NOMO-1 treated with DMSO at 0.1 percent for 48 hours (cell line): ENCODE data around the gene ARFGAP3.

Experiments
- DNase-seq: peaks from one replicate; lab custom pipeline; 2025; ENCODE audit not compliant: unreplicated experiment; lab: John Stamatoyannopoulos, UW

The ARFGAP3 gene

DNA sequence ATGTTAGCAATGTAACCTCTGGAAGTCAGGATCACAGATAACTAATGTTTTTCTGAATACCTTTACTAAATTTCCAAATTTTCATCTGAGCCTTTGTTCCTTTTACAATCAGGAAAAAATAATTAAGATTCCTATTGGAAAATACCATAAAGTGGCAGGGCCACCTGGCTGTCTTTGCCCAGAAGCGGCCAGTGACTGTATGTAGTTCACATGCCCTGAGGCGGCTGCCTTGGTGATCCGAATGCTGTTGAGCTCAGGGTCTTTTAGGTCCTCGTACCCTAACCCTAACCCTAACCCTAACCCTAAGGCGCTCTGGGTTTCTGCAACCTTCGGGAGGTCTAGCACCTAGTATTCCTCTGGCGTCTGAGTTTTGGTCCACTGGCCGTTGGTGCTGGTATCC lies 8.5 kb upstream of the ARFGAP3 start:
- DNase-seq, result no peak

DNA sequence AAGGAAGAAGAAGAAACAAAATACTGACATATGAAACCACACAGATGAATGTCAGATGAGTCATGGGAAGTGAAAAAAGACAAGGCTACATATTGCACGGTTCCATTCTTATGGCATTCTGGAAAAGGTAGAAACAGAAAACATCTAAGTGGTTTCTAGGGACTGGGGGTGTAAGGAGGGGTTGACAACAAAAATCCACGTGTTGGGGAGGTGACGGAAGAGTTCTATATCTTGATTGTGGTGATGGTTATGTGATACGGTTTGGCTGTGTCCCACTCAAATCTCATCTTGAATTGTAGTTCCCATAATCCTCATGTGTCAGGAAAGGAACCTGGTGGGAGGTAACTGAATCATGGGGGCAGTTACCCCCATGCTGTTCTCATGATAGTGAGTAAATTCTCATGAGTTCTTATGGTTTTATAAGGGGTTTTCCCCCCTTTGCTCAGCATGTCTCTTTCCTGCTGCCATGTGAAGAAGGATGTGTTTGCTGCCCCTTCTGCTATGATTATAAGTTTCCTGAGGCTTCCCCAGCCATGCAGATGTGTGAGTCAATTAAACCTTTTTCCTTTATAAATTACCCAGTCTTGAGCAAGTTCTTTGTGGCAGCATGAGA lies 6.4 kb upstream of the ARFGAP3 start:
- DNase-seq, result peak; percentile 62

DNA sequence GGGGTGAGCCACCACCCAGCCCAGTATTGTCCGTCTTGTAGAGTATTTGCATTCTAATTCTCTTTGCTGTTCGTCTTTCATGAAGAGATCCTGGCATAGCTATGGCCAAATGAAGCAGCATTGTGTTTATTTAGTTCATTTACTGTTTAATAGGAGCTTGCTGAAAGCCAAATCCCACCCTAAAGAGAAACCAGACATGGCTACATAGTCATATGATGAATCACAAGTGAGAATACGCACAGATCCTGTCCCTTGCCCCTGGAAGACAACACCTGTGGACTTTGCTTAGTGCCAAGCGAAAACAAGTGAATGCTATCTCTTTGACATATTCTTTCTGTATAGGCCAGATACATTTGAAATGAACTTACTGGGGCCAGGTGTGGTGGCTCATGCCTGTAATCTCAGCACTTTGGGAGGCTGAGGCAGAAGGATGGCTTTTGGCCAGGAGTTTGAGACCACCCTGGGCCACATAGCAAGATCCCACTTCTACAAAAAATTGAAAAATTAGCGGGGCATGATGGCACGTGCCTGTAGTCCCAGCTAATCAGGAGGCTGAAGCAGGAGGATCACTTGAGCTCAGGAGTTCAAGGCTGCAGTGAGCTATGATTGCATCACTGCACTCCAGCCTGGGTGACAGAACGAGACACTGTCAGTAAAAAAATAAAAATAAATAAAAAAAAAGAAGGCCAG lies 5.1 kb upstream of the ARFGAP3 start:
- no peak for DNase-seq

DNA sequence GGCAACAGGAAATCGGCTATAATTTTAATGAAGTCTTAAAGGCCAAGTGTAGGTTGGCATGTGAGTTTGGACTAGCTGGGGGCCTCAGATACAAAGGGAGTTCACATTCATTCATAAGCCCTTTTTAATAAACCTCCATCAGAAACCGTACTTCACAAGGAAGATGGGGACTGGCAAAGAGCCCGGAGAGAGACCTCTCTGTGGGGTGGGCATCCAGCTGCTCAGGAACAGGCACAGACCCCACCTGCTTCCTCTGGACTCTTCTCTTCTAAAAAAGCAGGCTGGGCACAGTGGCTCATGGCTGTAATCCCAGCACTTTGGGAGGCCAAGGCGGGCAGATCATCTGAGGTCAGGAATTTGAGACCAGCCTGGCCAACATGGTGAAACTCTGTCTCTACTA lies 3.9 kb upstream of the ARFGAP3 start:
- DNase-seq, result no peak

DNA sequence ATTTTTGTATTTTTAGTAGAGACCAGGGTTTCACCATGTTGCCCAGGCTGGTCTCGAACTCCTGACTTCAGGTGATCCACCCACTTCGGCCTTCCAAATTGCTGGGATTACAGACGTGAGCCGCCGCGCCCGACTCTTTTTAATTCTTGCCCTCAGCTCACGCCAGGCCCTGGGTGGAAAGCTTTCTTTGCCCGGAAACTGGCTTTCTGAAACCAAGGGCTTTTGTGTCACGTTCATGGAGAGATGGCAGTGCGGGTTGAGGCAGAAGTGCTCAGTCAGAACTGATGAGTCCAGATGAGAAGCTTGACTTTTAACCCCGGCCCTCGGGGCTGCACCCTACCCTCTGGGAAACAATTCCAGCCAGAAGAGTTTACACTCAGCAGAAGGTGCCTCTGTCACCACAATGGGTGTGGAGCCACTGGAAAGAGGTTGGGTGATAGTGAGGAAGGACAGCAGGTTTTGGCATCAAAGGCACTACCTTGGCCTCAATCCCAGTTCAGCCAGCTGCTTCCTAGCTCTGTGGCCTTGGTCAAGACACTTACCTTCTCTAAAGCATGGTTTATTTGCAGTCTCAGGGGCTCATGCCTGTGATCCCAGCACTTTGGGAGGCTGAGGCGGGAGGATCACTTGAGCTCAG lies 890 bp upstream of the ARFGAP3 start:
- DNase-seq, result no peak

DNA sequence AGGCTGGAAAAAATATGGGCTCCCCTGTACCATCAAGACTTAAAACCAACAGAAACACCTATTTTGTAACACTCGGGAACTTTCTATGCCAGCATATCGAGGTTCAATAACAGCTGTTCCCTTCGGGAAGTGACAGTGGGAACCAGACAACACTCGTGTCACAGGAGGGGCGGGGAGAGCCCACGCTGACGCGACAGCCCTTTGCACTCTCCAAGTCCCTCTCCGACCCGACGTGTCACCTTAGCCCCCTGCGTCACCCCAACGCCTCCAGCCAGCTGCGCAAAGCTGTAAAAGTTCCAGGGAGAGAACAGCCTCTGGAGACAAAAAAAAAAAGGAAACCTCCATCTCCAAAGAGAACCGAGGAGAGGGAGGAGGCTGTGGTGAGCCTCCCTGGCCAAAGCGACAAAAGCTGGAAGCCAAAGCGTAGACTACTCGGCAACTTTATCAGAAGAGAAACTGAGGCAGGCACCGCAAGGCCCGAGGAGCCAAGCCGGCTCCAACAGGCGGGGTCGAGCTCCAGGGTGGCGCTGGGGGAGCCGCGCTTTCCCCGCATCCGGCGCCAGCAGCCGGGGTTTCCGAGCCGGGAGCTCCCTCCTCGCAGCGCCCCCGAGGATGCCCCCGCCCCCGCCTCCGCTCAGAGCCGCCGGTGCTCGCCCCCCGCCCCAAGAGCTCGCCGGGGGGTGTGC lies 751 bp downstream of the ARFGAP3 start:
- DNase-seq, result no peak

DNA sequence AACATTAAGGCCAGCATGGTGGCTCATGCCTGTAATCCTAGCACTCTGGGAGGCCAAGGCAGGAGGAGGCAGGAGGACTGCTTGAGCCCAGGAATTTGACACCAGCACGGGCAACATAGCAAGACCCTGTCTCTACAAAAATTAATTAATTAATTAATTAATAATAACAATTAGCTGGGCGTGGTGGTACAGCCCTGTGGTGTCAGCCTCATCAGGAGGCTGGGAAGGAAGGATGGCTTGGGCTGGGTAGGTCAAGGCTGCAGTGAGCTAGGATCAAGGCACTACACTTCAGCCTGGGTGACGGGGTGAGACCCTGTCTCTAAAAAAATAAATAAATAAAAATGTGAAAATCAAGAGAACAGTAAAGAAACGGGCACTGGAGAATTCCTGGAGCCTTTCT lies 1.4 kb downstream of the ARFGAP3 start:
- DNase-seq, result no peak

DNA sequence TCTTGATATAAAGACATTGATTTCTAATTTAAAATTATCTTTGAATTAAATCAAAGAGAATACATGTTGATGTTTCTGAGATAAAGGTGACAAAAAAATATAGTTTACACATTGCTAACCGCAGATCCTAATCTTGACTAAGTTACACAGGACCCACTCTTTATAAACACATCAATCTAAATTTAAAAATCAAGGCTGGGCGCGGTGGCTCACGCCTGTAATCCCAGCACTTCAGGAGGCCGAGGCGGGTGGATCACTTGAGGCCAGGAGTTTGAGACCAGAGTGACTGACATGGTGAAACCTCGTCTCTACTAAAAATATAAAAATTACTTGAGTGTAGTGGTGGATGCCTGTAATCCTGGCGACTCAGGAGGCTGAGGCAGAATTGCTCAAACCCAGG lies 1.9 kb downstream of the ARFGAP3 start:
- no peak for DNase-seq

DNA sequence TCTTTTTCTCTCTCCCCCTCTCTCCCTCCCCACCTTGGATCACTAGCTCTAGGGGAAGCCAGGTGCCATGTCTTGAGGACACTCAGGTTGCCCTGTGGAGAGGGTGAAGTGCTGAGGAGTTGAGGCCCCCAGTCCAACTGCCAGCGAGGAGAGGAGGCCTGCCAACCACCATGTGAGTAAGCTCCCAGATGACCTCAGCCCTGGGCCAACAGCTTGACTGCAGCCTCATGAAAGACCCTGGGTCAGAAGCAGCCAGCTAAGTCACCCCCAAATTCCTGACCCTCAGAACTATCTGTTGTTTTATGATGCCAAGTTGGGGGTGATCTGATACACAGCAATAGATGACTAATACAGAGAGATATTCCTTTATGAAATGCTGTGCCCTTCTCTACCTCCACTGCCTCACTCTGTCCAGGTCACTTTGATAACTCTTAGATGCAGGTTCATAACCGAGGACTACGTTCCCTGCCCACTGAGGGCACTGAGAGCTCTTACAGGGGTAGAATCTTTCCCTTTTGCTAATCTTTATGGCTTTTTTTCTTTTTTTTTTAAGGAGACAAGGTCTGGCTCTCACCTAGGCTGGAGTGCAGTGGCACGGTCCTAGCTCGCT lies 8.0 kb downstream of the ARFGAP3 start:
- DNase-seq, result no peak

DNA sequence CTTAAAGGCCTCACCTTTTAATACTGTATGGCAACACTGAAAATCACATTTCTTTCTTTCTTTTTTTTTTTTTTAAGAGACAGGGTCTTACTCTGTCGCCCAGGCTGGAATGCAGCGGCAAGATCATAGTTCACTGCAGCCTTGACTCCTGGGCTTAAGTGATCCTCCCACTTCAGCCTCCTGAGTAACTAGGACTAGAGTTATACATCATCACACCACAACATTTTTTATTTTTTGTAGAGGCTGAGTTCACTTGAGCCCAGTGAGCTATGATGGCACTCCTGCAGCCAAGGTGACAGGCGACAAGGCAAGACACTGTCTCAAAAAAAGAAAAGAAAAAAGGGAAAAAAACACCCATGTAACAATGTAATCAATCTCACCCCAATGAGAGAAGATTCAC lies 10.0 kb downstream of the ARFGAP3 start:
- DNase-seq, result no peak

DNA sequence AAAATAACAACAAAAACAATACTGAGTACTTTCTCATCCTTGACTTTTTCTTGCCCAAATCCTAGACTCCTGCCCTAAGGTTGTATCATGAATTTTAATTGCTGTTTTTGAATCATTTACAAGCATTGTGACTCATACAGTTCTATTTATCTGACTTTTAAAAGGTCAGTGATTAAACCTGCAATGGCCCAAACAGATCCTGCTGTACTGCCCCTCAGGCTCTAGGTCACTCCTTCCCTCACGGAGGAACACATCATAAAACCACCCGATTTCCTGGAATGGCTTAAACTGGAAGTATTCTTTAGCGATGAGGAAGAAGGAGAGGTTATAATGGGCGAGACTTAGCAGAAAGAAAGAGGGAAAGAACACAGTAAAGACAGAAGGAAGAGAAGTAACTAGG lies 12.3 kb downstream of the ARFGAP3 start:
- no peak for DNase-seq

DNA sequence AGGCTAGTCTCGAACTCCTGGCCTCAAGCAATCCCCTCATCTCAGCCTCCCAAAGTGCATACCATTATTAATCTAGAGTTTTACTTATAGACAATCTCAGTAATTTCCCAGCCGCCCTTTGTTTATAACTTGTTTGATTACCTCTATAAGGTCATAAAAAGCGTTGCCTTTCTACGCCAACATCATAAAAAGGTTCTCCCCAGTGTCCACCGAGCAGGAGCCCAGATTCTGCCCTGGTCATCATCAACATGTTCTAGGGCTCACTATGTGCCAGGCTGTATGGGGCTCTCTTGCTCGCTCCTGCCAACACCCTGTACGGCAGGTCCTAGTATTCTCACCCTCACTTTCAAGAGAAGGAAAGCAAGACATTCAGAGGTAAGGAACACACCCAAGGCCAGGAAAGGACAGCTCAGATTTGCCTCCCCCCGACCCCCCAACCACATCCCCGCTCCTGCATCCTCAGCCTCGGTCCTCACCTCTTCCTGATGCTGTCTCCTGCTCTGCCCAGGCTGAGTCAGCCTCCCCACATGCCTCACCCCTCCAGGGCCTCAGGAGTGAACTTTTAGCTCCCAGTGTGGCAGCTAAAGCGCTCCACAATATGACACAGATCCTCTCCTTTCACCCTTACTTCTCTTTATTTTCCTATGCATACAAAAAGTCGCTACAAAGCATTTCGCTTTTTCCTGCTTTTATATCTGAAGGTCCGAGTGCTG lies 14.3 kb downstream of the ARFGAP3 start:
- DNase-seq, result no peak

DNA sequence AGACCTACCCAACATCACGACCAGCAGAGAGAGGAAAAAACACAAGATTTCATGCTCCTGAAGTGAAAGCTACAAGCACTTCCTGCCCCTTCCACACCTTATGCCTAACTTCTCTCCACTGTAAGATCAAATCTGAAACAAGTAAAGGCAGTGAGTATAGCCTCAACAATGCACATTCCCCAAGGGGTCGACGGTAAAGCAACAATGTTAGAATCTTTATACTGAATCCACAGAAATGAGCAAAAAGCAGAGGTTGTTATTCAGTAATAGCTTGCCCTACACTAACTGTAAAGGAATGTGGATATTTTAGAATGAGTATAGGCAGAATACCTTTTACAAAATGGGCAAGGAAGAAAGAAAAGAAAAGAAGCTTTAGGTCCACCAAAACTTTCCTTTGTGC lies 15.6 kb downstream of the ARFGAP3 start:
- no peak for DNase-seq

DNA sequence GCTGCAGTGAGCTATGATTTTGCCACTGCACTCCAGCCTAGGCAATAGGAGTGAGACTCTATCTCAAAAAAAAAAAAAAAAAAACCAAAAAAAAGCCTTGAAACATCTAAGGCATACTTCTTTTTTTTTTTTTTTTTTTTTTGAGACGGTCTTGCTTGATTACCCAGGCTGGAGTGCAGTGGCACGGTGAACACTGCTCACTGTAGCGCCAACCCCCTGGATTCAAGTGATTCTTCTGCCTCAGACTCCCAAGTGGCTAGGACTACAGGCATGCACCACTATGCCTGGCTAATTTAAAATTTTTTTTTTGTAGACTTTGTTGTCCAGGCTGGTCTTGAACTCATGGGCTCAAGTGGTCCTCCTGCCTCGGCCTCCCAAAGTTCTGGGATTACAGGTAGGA lies 19.5 kb downstream of the ARFGAP3 start:
- no peak for DNase-seq

DNA sequence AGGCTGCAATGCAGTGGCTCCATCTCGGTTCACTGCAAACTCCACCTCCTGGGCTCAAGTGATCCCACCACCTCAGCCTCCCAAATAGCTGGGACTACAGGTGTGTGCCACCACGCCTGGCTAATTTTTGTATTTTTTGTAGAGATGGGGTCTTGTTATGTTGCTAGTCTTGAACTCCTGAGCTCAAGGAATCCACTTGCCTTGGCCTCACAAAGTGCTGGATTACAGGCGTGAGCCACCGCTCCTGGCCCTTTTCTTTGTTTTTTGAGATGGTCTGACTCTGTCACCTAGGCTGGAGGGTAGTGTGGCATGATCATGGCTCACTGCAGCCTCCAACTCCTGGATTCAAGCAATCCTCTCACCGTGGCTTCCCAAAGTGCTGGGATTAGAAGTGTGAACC lies 21.0 kb downstream of the ARFGAP3 start:
- DNase-seq, result no peak

DNA sequence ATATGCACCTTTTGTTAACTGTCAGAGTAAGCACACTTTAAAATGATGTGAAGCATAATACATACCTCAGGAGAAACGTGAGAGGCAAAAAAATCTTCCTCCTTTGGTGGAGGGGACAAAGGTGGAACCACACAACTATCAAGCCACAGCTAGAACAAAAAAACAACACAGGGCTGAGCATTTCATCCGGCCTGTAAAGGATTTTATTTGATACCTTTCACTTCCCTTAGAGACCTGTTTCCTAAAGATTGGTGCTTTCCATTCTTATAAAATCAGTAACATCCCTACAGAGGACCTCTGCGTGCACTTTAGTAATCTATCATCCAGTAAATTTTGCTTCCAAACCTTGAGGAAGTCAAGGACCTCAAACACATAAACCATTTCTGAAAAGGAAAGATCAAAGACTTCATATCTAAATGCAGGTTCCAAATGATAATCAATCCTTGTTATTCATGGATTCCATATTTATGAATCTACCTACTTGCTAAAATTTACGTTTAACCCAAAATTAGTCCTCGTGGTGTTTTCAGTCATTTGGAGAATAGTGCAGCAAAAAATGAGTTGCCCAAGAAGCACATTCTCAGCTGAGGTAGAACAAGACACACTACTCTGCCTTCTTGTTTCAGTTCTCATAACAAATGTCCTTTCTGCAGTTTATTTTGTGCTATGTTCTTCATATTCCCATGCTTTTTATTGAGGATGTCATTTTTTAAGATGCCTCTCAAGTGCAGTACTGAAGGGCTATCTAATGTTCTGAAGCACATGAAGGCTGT lies 22.7 kb downstream of the ARFGAP3 start:
- DNase-seq, result no peak

DNA sequence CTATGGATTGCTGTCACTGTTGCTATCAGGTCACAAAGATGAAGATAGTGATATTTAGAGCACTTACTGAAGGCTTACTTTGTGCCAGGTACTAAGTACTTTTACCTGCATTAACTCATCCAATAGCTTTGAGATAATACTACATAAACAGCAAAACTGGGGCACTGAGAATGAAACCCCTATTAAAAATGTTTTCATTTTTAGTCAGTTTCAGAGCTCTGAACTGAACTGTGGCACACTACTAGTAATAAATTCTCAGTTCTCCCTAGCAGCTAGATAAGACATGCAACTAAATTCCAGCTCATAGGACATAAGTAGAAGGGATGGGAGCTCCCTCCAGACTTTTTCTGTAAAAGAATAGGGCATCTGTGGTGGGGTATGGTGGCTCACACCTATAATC lies 24.0 kb downstream of the ARFGAP3 start:
- DNase-seq, result no peak

DNA sequence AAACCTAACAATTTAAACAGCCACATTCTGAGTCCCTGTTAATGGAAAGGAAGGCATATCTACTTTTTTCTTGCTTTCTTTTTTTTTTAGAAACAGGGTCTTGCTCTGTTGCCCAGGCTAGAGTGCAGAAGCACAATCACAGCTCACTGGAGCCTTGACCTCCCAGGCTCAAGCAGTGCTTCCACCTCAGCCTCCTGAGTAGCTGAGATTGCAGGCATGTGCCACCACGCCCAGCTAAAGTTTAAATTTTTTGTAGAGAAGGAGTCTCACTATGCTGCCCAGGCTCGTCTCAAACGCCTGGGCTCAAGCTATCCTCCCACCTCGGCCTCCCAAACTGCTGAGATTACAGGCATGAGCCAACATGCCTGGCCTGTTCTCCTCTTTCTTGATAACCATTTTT lies 25.4 kb downstream of the ARFGAP3 start:
- DNase-seq, result no peak

DNA sequence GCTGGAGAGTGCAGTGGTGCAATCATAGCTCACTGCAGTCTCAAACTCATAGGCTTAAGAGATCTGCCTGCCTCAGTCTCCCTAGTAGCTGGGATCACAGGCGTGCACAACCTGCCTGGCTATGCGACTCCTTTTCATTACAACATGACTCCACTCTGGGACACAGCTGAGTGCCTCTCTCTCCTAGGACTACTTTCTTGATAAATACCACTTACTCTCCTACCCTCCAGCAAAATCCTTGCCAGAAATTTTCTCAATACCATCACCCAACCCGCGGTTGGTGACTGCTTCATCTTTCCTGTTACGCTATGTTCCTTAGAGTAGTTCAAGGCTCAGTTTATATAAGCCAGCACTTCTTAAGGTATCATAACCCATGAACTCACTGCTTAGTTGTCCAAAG lies 26.9 kb downstream of the ARFGAP3 start:
- no peak for DNase-seq

DNA sequence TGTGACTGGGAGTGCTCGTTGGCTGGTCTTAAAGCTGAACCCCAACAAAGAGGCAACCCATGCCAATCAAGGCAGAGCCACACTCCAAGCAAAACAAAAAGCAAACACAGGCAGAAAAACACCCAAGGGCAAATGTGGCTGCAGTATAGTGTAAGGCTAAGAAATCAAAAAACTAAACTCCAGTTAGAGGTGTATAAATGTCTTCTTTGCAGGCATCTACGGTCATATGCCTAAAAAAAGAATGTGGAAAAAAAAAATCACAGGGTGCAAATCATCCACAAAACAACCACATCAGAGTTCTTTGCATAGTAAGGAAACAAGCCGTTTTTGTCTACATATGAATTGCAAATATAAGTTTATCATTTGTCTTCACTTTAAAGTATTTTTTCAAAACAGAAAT lies 27.8 kb downstream of the ARFGAP3 start:
- no peak for DNase-seq
